NCI-H146 treated with DMSO at 0.1 percent for 48 hours (cell line): Measurements from ENCODE around the gene ADAMTSL5.
"Not testable (repeated sequence)": the region's sequence is repeated elsewhere in the genome, so short reads cannot be mapped to it uniquely, and the experiment has no call there.

Source experiments
- DNase-seq: peaks from one replicate; lab custom pipeline; 2025; ENCODE audit not compliant: unreplicated experiment; lab: John Stamatoyannopoulos, UW

Gene ADAMTSL5

DNA sequence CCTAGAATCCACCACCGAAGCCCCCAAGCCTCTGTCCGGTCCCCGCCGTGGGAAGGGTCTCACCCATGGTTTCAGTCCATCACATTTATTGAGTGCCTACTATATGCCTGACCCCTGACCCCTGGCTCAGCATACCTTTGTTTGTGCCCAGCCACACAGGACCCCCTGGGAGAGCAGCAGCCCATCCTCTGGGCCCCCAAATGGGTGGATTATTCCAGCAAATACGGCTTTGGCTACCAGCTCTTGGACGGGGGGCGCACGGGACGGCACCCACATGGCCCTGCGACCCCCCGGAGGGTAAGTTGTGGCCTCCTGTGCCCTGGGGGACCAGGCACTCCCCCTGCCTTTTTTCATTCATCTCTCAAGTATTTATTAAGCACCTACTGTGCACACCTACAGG lies 18.8 kb upstream of the ADAMTSL5 start:
- DNase-seq = no peak

DNA sequence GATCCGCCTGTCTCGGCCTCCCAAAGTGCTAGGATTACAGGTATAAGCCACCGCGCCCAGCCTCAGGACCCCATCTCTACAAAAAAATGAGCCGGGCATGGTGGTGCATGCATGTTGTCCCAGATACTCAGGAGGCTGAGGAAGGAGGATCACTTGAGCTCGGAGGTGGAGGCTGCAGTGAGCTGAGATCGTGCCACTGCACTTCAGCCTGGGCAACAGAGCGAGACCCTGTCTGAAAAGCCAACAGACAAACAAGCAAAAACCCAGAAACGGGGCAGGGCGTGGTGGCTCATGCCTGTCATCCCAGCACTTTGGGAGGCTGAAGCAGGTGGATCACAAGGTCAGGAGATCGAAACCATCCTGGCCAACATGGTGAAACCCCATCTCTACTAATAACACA lies 18.0 kb upstream of the ADAMTSL5 start:
- not testable (repeated sequence) for DNase-seq

DNA sequence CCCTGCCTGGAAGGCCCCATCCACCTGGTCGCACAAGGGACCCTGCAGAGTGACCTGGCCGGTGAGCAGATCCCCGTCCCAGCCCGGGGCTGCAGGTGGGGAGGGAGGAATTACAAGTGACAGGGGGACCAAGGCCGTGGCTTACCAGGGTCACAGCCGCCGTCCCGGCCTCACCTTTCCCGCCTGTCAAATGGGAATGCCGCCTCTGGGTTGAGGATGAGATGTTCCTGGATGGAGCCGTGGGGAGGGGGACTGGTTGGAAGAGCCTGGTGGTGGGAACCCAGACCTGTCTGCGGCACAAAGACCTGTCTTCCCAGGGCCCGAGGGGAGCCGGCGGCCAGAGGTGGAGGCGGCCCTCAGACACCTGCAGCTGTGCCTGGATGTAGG lies 16.6 kb upstream of the ADAMTSL5 start:
- no peak for DNase-seq

DNA sequence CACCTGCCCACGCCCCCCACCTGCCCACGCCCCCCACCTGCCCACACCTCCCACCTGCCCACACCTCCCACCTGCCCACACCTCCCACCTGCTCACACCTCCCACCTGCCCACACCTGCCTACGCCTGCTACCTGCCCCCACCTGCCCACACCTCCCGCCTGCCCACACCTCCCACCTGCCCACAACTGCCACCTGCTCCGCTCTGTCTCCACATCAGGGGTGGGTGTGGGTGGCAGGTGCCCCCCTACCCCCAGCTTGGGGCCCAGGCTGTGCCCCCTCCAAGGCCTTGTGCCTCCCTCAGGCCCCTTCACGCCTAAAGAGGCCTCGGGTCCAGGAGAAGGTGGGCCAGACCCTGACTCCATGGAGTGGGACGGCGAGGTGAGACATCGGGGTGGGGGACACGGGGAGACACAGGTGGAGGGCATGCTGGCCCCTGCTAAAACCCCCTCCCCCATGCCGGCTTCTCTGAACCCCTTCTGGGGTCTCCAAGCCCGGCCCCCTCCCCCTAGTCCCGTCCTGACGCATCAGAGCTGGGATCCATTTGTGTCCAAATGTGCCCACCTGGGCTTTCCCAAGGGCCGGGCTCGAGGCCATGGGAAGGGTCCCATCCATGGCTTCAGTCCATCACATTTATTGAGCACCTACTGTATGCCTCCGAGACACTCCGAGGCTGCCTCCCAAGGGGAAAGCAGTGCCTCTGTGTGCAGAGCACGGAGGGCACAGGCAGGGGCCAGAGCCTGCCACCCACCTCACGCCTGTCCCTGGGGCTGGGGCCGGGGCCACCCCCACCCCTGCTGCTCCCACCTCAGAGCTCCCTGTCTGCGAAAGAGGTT lies 16.0 kb upstream of the ADAMTSL5 start:
- no peak for DNase-seq

DNA sequence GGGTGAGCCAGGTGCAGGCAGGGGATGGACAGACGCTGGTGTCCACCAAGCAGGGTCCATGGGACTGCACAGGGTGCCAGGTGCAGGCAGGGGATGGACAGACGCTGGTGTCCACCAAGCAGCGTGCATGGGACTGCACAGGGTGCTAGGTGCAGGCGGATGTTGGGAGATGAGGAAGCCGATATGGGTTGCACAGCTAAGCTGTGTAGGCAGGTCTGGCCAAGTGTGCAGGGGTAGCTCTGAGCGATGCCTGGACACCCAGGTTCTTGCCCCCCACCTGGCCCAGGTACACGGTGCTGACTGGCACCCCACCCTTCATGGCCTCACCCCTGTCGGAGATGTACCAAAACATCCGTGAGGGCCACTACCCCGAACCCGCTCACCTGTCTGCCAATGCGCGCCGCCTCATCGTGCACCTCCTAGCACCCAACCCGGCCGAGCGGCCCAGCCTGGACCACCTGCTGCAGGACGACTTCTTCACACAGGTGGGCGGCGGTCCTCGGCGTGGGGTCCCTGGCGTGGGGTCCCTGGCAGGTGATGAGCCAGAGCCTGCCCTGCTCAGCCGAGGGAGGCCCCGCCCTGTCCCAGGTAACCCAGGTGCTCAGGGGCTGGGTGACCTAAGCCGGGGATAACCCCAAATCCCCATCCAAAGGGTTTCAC lies 15.0 kb upstream of the ADAMTSL5 start:
- no peak for DNase-seq

DNA sequence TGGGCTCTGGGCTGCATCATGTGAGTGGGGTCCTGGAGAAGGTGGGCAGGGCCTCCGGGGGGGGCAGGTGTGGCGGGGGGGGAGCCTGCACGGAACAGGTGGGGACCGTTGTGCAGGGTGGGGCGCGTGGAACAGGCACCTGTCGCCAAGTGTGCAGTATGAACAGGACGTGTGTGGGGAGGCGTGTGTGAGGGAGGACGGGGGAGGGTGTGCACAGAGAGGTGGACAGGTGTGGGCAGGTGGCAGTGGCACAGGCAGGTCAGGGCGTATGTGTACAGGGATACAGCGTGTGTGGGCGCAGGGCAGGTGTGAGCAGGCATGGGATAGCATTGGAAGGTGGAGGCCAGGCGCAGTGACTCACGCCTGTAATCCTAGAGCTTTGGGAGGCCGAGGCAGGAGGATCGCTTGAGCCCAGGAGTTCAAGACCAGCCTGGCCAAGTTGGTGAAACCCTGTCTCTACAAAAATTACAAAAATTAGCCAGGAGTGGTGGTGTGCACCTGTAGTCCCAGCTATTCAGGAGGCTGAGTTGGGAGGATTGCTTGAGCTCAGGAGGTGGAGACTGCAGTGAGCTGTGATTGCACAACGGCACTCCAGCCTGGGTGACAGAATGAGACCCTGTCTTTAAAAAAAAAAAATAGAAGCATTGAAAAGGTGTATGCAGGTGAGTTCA lies 14.3 kb upstream of the ADAMTSL5 start:
- no peak for DNase-seq

DNA sequence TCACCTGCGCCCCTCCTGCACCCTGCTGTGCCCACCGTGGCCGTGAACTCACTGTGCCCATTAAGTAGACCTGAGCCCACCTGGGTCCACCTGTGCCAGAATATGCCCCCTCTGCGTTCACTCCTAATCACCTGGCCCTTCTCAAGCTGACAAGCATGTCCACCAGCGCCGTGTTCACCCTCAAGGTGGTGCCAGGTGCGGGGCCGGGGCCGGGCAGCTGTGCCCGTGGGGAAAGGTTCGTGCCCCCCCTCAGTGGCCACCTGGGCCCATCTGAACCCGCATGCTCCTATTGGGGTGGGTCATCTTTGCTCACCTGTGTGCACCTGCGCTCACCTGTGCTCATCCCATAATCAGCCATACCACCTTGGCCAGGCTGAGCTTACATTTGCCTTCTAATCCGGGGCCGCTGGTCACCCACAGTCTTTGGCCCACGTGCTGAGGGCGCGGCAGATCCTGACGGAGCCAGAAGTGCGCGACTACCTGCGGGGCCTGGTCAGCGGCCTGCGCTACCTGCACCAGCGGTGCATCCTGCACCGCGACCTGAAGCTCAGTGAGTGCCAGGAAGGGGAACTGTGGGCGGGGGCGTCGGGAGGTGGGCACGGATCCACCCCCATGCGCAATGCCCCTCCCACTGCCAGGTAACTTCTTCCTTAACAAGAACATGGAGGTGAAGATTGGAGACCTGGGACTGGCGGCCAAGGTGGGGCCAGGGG lies 13.4 kb upstream of the ADAMTSL5 start:
- DNase-seq = no peak

DNA sequence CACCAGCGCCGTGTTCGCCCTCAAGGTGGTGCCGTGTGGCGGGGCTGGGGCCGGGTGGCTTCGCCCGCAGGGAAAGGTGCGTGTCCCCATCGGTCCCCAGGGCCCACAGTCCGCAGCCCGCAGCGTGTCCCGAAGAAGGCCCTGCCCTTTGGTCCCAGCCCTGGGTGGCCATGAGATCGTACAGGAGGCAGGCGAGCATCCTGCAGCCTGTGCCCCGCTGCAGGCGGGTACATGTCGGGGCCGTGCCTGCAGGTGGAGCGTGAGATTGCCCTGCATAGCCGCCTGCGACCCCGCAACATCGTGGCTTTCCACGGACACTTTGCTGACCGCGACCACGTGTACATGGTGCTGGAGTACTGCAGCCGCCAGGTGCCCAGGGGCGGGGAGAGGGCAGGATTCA lies 12.5 kb upstream of the ADAMTSL5 start:
- no peak for DNase-seq

DNA sequence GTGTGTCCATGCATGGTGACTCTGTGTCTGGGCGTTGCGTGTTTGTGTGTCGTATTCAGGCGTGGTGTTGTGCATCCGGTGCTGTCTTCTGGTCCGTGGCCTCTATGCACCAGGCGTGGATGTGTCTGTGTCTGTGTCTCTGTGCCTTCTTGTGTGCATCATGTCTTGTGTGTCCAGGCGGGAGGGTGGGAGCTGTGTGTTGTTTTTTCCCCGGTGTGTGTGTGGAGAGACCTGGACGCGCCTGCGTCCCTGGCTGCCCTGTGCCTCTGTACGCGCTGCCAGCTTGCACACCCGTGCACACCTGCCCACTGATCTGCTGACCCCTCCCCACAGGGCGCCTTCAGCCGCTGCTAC lies 12.1 kb upstream of the ADAMTSL5 start:
- DNase-seq = no peak

DNA sequence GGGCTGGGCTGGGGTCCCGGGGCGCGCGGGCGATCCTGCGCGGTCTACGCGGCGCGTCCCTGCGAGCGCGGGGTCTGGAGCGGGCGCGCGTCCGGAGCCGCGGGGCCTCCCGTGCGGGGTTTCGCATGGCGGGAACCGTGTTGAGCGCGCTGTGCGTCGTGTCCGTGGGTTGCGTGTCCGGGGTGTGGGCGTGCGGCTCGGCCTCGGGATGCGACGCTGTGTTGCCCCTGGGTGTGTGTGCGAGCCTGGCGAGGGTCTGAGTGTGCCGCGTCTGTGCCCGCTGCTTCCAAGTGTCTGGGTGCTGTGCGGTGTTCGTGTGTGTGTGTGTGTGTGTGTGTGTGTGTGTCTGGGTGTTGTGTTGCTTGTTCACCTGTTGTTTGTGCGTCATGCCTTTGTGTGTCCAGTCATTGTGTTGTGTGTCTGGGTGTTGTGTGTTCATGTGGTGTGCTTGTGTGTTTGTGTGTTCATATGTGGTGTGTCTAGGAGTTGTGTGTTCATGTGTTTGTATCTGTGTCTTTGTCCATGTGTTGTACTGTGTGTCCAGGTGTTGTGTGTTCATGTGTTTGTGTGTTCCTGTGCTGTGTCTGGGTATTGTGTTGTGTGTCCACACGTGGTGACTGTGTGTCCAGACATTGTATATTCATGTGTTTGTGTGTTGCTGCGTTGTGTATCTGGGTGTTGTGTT lies 11.6 kb upstream of the ADAMTSL5 start:
- no peak for DNase-seq

DNA sequence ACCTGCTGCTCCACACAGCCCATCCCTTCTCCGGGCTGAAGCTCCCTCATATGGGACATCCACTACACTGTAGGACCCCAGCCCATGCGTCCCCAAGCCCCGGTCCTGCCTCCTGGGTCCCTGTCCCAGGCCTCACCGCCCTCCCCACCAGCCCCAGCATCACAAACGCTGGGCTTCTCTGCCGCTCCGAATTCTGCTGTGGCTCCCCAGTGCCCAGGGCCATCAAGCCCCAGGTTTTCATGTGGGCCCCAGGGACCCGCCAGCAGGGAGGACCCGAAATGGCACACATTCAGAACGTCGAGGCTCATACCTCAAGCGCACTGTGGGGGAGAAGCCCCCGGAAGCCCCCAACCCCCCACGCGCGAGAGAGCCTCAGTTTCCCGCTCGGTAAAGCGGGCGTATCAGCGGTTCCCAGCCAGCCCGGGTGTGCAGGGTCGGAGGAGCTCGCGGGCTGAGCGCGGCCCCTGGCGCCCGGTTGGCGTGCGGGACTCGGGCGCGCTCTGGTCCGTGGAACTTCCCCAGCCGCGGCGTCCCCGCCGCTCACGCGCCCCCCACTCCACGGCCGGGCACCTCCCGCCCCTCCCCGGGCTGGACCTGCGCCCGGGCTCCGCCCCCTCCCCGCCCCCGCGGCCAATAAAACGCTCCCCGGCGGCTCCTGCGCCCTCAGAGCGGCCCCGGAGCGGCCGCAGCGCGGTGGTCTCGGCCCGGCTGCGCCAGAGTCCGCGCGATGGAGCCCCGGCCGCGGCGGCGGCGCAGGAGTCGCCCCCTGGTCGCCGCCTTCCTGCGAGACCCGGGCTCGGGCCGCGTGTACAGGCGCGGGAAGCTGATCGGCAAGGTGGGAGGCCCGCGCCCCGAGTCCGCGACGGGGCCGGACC lies 10.8 kb upstream of the ADAMTSL5 start, which contains the start of gene PLK5:
PLK5 (plus strand) TSS at position 666 of the 875 bp plus-strand sequence. CDS start 2,920 bp downstream, outside the sequence.
- no peak for DNase-seq

DNA sequence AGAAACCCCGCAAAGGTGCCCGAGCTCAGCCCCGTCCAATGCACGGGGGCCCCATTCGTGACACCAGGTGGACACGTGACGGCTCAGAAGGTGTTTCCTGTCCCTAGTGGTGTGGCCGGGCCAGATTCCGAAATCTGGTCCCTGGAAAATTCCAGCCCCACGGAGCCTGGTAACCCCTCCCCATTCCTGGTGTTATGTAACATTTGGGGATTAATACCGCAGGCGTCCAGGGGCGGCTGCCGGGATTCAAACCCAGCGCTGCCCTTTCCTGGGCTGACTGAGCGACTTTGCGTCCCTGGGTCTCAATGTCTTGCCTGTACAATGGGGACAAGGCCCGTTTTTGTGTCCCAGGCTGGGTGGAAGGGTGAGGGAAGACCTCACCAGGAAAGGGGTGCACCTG lies 10.0 kb upstream of the ADAMTSL5 start:
- DNase-seq = no peak

DNA sequence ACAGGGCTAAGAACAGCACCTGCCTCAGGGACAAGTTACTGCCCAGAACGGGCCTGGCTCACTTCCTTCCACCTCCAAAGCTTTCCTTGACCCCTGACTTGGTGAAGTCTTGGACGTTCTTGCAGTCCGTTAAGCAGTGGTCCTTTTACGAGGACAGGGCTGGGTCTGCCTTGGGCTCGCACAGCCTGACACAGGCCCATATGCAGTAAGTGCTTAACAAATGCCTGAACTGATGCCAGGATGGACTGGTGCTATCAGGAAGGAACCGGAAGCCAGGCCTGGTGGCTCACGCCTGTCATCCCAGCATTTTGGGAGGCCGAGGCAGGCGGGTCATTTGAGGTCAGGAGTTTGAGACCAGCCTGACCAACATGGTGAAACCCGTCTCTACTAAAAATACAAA lies 9.2 kb upstream of the ADAMTSL5 start:
- DNase-seq = no peak

DNA sequence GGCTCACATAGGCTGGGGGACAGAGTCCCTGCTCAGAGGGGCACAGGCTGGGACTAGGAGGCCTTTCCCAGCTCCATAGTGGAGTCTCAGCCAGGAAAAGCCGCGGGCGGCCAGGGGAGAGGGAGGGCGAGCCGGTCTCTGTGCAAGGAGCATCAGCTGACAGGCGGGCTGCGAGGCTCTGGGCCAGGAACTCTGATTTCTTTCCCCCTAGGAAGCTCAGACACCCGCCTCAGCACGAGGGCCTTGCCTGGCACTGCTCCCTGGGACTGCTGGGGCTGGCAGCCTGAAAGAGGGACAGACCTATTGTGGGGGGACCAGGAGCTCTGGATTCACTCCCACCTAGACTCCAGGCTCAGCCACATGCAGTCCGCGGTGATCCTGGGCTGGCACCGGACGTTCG lies 8.8 kb upstream of the ADAMTSL5 start:
- DNase-seq = no peak

DNA sequence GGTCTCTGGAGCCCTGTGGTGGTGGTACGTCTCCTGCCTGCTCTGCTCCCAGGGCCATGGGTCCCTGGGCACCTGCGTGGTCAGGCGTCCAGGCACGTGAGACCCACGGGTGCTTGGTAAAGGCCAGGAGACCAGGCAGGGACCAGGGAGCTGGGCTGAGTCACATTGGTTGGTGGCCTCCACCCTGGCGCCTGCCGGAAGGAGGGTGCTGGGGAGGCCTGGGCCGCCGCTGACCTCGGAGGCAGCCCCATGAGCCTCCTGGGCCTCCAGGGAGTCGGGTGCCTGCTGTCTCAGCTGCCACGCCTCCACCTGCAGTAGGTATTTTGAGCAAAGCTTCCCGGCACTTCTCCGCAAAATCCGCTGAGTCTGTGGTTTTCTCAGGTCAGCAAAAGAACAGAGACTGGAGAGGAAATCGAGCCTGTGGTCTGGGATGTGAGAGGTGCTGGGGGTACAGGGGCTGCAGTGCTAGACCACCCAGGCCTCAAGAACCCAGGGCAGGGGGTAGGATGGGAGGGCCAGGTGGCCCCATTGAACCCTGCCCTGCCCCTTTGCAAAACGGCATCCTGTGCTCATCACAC lies 7.5 kb upstream of the ADAMTSL5 start:
- no peak for DNase-seq

DNA sequence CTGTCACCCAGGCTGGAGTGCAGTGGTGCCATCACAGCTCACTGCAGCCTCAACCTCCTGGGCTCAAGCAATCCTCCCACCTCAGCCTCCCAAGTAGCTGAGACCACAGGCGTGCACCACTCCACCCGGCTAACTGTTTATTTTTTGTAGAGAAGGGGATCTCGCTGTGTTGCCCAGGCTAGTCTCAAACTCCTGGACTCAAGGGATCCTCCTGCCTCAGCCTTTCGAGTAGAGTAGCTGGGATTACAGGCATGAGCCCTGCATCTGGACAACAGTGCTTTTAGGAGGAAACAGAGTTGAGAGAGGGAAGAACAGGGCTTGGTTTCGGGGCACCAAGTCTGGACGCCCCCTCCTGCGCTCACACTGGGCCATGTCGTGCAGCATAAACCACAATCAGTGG lies 7.0 kb upstream of the ADAMTSL5 start:
- not testable (repeated sequence) for DNase-seq

DNA sequence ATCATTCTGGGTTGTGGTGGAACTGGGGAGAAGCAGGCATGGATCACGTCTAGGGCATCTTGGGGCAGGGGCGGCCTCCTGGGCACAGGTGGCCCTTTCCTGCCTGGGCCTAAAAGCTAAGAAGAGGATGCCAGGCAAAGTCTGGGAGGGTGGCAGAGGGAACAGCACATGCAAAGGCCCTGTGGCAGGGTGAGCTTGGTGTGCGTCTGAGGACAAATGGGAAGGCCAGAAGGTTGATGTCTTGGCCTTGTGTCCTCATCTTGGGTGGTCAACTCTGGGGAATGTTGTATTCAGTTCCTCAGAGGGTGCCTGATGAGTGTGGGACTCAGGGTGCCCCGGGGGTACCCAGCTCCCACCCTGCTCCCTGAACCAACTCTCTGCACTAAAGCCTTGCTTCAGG lies 5.7 kb upstream of the ADAMTSL5 start:
- no peak for DNase-seq

DNA sequence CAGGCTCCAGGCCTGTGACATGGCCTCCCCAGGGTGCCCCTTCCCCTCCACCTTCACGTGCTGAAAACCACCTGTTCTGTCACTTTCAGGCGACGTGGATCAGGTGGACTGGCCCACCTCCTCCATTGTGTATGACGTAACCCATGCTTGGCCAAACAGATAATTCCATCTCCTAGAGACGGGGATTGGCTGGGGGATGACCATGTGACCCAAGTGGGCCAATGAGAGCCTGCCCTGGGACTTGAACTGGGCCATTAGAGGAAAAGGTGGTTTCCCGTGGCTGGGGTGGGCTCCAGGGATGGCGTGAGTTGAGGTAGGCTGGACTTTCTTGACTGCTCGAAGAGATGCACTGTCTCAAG lies 3.6 kb upstream of the ADAMTSL5 start:
- no peak for DNase-seq

DNA sequence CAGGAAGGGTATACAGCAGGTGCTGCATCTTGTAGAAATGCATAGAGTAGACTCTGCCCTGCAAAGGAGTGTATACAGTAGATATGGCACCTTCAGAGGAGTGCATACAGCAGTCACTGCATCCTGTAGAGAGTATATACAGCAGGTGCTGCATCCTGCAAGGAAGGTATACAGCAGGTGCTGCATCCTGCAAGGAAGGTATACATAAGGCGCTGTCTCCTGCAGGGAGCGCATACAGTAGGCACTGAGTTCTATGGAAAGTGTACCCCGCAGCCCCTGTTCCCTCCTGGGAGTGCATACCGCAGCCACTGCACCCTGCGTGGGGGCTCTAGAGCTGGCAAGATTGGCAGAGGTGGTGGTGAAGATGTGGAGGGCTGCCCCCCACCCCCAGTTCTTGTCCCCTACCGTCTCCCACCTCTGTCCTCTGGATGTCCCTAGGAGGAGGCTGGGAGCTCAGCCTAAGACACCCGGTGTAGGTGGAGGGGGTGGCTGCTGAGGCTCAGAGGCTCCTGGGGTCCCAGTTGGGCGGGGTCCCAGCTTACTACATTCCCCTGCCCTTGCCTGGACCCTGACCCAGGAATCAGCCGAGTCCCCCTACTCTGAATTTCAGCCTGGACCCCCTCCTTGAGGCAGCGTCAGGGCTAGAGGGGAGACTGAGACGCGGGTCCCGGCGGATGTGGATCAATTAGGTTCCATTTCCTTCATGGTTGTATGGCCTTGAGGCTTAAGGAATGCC lies 2.3 kb upstream of the ADAMTSL5 start:
- DNase-seq = no peak
